ENCODE measurements around the gene CHRNB1. TPM values are rescaled to one million over a fixed set of nuclear protein-coding genes. Genes with fewer than 3 reads are reported as not detected.
A peak's percentile ranks its signal among the peaks of the same experiment; 100 is the strongest.
"Not testable (repeated sequence)": the region's sequence is repeated elsewhere in the genome, so short reads cannot be mapped to it uniquely, and the experiment has no call there.

Gene CHRNB1
- total RNA-seq, 4 donors from 2014 or later: 4.7 to 12.1 (median 8.1) TPM

DNA sequence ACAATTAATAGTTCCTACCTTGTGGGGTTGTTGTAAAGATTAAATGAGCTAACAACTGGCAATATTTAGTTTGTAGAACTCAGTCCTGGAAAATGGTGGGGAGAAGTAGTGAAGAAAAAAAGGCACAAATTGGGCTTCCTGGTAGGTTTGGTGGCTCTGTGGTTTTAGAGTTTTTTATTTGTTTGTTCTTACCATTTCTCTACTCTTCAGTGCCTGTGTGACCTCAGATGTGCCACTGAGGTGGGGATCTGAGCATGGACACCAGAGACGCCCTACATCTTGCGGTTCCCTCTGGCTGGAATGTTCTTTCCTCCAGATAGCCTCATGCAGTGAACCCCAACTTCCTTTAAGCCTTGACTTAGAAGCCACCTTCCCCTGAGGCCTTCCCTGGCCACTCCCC, 26.9 kb downstream of the CHRNB1 start:
- ATAC-seq: no peak
- H3K27me3 ChIP-seq: no peaks in the 10 kb centered on the region
- no peak overlapping the region for H3K4me3 ChIP-seq
- H3K27ac ChIP-seq: peak overlapping the region in 2 of 4 donors; percentile 4 to 28
- TF ChIP-seq, protein P1, sequence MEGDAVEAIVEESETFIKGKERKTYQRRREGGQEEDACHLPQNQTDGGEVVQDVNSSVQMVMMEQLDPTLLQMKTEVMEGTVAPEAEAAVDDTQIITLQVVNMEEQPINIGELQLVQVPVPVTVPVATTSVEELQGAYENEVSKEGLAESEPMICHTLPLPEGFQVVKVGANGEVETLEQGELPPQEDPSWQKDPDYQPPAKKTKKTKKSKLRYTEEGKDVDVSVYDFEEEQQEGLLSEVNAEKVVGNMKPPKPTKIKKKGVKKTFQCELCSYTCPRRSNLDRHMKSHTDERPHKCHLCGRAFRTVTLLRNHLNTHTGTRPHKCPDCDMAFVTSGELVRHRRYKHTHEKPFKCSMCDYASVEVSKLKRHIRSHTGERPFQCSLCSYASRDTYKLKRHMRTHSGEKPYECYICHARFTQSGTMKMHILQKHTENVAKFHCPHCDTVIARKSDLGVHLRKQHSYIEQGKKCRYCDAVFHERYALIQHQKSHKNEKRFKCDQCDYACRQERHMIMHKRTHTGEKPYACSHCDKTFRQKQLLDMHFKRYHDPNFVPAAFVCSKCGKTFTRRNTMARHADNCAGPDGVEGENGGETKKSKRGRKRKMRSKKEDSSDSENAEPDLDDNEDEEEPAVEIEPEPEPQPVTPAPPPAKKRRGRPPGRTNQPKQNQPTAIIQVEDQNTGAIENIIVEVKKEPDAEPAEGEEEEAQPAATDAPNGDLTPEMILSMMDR (IDR thresholded peaks at IDR 0.05): no peak
- no peak for TF ChIP-seq POLR2A (IDR thresholded peaks at IDR 0.05)
- TF ChIP-seq POLR2AphosphoS5 (IDR thresholded peaks at IDR 0.05): no peak
- WGBS, 2 donors (ENCODE audit: low coverage in 1 of 2): 86% methylated on average over 2 of the region's 2 CpGs; no CpG with 5 or more reads in 1 of the 2 donors
- H3K4me1 ChIP-seq: peaks cover 0 to 97% (median 26%) of the 10 kb centered on the region in 3 donors
- H3K9me3 ChIP-seq: no peaks in the 10 kb centered on the region
- peaks cover 0 to 3% of the 10 kb centered on the region in 2 donors for H3K36me3 ChIP-seq

- H3K9me3 ChIP-seq, H3K27me3 ChIP-seq, ATAC-seq, H3K36me3 ChIP-seq, H3K4me3 ChIP-seq: not testable (repeated sequence)
- Histone ChIP-seq H3K27ac (peak overlapping the region in 3 of 4 donors; percentile 99 to 100 (median 100)), H3K4me1 (peaks cover 4 to 89% (median 31%) of the 10 kb centered on the region in 3 donors)
- WGBS, 2 donors (ENCODE audit: low coverage in 1 of 2): 84 to 98% methylated on average over 6 to 7 of the region's 8 CpGs
Measured at GRCh38 chr17:7474767-7475166, 29.9 kb downstream of the CHRNB1 start.

- H3K4me3 ChIP-seq: no peak overlapping the region
- peak; percentile 68 for ATAC-seq
- peak overlapping the region; percentile 39 to 100 (median 100) for H3K27ac ChIP-seq
- H3K4me1 ChIP-seq: peaks cover 4 to 89% (median 36%) of the 10 kb centered on the region in 3 donors
- no peaks in the 10 kb centered on the region for H3K27me3 ChIP-seq
- no peaks in the 10 kb centered on the region for H3K36me3 ChIP-seq
- no peaks in the 10 kb centered on the region for H3K9me3 ChIP-seq
- TF ChIP-seq POLR2AphosphoS5 (IDR thresholded peaks at IDR 0.05): peak; percentile 61
- no peak for TF ChIP-seq POLR2A (IDR thresholded peaks at IDR 0.05)
- TF ChIP-seq, protein P1 (IDR thresholded peaks at IDR 0.05): no peak
- no peak for TF ChIP-seq EP300 (IDR thresholded peaks at IDR 0.05)
- 15 to 40% methylated on average over 5 to 15 of the region's 15 CpGs for WGBS, 2 donors (ENCODE audit: low coverage in 1 of 2)
Measured at GRCh38 chr17:7475764-7476422, 31.0 kb downstream of the CHRNB1 start.

- ATAC-seq: no peak
- peak overlapping the region; percentile 39 to 100 (median 100) for H3K27ac ChIP-seq
- peaks cover 4 to 87% (median 36%) of the 10 kb centered on the region in 3 donors for H3K4me1 ChIP-seq
- 16 to 25% methylated on average over 2 to 3 of the region's 3 CpGs for WGBS, 2 donors (ENCODE audit: low coverage in 1 of 2)
- TF ChIP-seq POLR2A (IDR thresholded peaks at IDR 0.05) (no peak), EP300 (IDR thresholded peaks at IDR 0.05) (no peak), POLR2AphosphoS5 (IDR thresholded peaks at IDR 0.05) (no peak)
- TF ChIP-seq, protein P1 (IDR thresholded peaks at IDR 0.05): no peak
- H3K9me3 ChIP-seq: no peaks in the 10 kb centered on the region
- peak overlapping the region in 1 of 2 donors; percentile 100 for H3K4me3 ChIP-seq
- H3K27me3 ChIP-seq: no peaks in the 10 kb centered on the region
- no peaks in the 10 kb centered on the region for H3K36me3 ChIP-seq
Measured at GRCh38 chr17:7476494-7476893, 31.6 kb downstream of the CHRNB1 start.

DNA sequence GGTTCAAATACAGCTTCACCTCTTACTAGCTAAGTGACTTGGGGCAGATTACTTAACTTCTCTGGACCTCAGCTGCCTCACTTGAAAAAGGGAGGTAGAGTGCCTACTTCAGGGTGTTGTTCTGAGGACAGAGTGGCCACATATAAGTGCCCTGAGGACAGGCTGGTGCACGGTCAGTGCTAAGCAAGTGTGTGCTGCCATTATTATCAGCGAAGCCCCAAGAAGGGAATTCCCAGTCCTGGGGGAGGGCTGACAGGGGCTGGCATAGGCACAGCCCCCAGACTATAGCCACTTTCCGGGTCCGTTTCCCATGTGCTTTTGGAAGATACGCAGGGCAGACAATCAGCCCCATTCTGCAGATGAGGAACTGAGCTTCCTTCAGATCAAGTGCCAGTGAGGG, 32.1 kb downstream of the CHRNB1 start:
- Histone ChIP-seq H3K27ac (peak overlapping the region; percentile 99 to 100 (median 100)), H3K9me3 (no peaks in the 10 kb centered on the region), H3K4me3 (peak overlapping the region; percentile 96 to 100), H3K36me3 (no peaks in the 10 kb centered on the region), H3K4me1 (peaks cover 4 to 87% (median 36%) of the 10 kb centered on the region in 3 donors), H3K27me3 (no peaks in the 10 kb centered on the region)
- no peak for ATAC-seq
- WGBS, 2 donors (ENCODE audit: low coverage in 1 of 2): no CpG with 5 or more reads among the region's 5 CpGs
- no peak for TF ChIP-seq POLR2AphosphoS5 (IDR thresholded peaks at IDR 0.05)
